ENCODE measurements around the gene UTF1.

DNA sequence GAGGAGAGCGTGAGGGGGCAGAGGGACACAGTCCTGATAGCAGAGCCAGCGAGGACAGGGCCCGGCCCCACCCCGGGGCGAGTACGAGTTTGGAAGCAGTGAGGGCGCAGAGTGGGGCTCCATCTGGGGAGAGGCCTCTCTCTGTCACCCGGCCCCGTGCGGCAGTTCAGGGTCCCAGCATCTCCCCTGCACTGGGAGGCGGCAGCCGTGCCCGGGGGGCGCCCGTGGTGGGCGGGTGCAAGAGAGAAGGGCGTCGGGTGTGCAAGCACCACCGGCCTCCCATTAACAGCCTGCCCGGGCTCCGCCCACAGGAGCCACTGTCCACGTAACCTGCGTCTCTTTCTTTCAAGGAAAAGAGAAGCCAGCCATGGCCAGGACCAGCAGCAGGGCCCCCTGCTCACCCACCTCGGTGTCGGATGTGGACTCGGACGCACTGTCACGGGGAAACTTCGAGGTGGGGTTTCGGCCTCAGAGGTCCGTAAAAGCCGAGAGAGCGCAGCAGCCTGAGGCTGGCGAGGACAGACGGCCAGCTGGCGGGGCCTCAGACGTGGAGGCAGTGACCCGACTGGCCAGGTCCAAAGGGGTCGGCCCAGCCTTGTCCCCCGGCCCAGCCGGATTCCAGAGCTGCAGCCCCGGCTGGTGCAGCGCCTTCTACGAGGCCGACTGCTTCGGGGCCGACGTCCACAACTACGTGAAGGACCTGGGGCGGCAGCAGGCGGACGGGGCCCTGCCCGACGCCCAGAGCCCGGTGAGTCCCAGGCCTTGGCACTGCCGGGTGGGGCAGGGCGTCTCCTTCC lies 28.7 kb upstream of the UTF1 start:
- TF ChIP-seq, protein P1, sequence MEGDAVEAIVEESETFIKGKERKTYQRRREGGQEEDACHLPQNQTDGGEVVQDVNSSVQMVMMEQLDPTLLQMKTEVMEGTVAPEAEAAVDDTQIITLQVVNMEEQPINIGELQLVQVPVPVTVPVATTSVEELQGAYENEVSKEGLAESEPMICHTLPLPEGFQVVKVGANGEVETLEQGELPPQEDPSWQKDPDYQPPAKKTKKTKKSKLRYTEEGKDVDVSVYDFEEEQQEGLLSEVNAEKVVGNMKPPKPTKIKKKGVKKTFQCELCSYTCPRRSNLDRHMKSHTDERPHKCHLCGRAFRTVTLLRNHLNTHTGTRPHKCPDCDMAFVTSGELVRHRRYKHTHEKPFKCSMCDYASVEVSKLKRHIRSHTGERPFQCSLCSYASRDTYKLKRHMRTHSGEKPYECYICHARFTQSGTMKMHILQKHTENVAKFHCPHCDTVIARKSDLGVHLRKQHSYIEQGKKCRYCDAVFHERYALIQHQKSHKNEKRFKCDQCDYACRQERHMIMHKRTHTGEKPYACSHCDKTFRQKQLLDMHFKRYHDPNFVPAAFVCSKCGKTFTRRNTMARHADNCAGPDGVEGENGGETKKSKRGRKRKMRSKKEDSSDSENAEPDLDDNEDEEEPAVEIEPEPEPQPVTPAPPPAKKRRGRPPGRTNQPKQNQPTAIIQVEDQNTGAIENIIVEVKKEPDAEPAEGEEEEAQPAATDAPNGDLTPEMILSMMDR (conservative IDR thresholded peaks at IDR 0.05; ENCODE audit: low read depth in 2 of 2), result no peak
- TF ChIP-seq, protein P2, sequence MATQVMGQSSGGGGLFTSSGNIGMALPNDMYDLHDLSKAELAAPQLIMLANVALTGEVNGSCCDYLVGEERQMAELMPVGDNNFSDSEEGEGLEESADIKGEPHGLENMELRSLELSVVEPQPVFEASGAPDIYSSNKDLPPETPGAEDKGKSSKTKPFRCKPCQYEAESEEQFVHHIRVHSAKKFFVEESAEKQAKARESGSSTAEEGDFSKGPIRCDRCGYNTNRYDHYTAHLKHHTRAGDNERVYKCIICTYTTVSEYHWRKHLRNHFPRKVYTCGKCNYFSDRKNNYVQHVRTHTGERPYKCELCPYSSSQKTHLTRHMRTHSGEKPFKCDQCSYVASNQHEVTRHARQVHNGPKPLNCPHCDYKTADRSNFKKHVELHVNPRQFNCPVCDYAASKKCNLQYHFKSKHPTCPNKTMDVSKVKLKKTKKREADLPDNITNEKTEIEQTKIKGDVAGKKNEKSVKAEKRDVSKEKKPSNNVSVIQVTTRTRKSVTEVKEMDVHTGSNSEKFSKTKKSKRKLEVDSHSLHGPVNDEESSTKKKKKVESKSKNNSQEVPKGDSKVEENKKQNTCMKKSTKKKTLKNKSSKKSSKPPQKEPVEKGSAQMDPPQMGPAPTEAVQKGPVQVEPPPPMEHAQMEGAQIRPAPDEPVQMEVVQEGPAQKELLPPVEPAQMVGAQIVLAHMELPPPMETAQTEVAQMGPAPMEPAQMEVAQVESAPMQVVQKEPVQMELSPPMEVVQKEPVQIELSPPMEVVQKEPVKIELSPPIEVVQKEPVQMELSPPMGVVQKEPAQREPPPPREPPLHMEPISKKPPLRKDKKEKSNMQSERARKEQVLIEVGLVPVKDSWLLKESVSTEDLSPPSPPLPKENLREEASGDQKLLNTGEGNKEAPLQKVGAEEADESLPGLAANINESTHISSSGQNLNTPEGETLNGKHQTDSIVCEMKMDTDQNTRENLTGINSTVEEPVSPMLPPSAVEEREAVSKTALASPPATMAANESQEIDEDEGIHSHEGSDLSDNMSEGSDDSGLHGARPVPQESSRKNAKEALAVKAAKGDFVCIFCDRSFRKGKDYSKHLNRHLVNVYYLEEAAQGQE (IDR thresholded peaks at IDR 0.05; ENCODE audit: unreplicated experiment), result no peak
- TF ChIP-seq POLR2AphosphoS5 (IDR thresholded peaks at IDR 0.05; ENCODE audit: low read depth), result no peak
- no peak for TF ChIP-seq EZH2phosphoT487 (IDR thresholded peaks at IDR 0.05; ENCODE audit: unreplicated experiment)
- no peak for TF ChIP-seq EZH2 (IDR thresholded peaks at IDR 0.05; ENCODE audit: low read depth, unreplicated experiment)
- TF ChIP-seq JUNB (IDR thresholded peaks at IDR 0.05; ENCODE audit: unreplicated experiment), result no peak
- no peak for TF ChIP-seq ZNF114 (CRISPR knock-in tag; IDR thresholded peaks at IDR 0.05)
- TF ChIP-seq CREB1 (CRISPR knock-in tag; IDR thresholded peaks at IDR 0.05; ENCODE audit: low read depth), result no peak
- no peak for TF ChIP-seq ZNF331 (CRISPR knock-in tag; IDR thresholded peaks at IDR 0.05; ENCODE audit: low read depth)
- TF ChIP-seq, protein P3, sequence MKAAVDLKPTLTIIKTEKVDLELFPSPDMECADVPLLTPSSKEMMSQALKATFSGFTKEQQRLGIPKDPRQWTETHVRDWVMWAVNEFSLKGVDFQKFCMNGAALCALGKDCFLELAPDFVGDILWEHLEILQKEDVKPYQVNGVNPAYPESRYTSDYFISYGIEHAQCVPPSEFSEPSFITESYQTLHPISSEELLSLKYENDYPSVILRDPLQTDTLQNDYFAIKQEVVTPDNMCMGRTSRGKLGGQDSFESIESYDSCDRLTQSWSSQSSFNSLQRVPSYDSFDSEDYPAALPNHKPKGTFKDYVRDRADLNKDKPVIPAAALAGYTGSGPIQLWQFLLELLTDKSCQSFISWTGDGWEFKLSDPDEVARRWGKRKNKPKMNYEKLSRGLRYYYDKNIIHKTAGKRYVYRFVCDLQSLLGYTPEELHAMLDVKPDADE (IDR thresholded peaks at IDR 0.05), result no peak

Measured in GM23338 (cell line).